Non-pigmented ciliary epithelial cell (primary cell): Measurements from ENCODE around the gene ARMC6.
A peak's percentile ranks its signal among the peaks of the same experiment; 100 is the strongest.

Source experiments
- DNase-seq: peaks from one replicate; pipeline ENCODE4 v3.0.0-alpha.2; 2010; ENCODE audit warnings: low read depth

Gene ARMC6

GRCh38 chr19:19033426-19034203 lies at the start of gene ARMC6, which contains the start of gene SUGP2:
TSS of gene ARMC6 (plus strand) at chr19:19033603. CDS start at chr19:19034210, 607 bp downstream.
TSS of gene SUGP2 (minus strand) at chr19:19033517. CDS start at chr19:19031071, 2,446 bp downstream.
- DNase-seq: peak; percentile 24

GRCh38 chr19:18984251-18984650 lies 49.2 kb upstream of the ARMC6 start:
- no peak for DNase-seq

- DNase-seq: no peak
Observed at GRCh38 chr19:18985257-18985656, 48.1 kb upstream of the ARMC6 start.

GRCh38 chr19:18987456-18987855 lies 45.9 kb upstream of the ARMC6 start:
- no peak for DNase-seq

GRCh38 chr19:18989316-18989715 lies 44.1 kb upstream of the ARMC6 start:
- no peak for DNase-seq

- DNase-seq: no peak
Observed at GRCh38 chr19:18990128-18990708, 43.2 kb upstream of the ARMC6 start.

GRCh38 chr19:18991006-18991405 lies 42.4 kb upstream of the ARMC6 start:
- no peak for DNase-seq

GRCh38 chr19:18991468-18991867 lies 41.9 kb upstream of the ARMC6 start:
- DNase-seq: no peak

- no peak for DNase-seq
Observed at GRCh38 chr19:18992696-18993095, 40.7 kb upstream of the ARMC6 start.

- no peak for DNase-seq
Observed at GRCh38 chr19:18993115-18993514, 40.3 kb upstream of the ARMC6 start.

GRCh38 chr19:18995804-18996241 lies 37.6 kb upstream of the ARMC6 start:
- peak; percentile 80 for DNase-seq

GRCh38 chr19:18996351-18996750 lies 37.1 kb upstream of the ARMC6 start:
- DNase-seq: no peak

GRCh38 chr19:18996796-18997394 lies 36.5 kb upstream of the ARMC6 start:
- no peak for DNase-seq

- DNase-seq: no peak
Observed at GRCh38 chr19:18998276-18998675, 35.1 kb upstream of the ARMC6 start.

- DNase-seq: no peak
Observed at GRCh38 chr19:18999016-18999758, 34.2 kb upstream of the ARMC6 start.

- DNase-seq: no peak
Observed at GRCh38 chr19:18999896-19000620, 33.3 kb upstream of the ARMC6 start.

- DNase-seq: no peak
Observed at GRCh38 chr19:19004144-19004543, 29.3 kb upstream of the ARMC6 start.

- DNase-seq: no peak
Observed at GRCh38 chr19:19006213-19006612, 27.2 kb upstream of the ARMC6 start.

GRCh38 chr19:19009951-19010350 lies 23.5 kb upstream of the ARMC6 start:
- DNase-seq: no peak

- DNase-seq: no peak
Observed at GRCh38 chr19:19010551-19010950, 22.9 kb upstream of the ARMC6 start.

GRCh38 chr19:19021115-19021514 lies 12.3 kb upstream of the ARMC6 start:
- DNase-seq: no peak
